Measurements from ENCODE around the gene ASB6.

The ASB6 gene

DNA sequence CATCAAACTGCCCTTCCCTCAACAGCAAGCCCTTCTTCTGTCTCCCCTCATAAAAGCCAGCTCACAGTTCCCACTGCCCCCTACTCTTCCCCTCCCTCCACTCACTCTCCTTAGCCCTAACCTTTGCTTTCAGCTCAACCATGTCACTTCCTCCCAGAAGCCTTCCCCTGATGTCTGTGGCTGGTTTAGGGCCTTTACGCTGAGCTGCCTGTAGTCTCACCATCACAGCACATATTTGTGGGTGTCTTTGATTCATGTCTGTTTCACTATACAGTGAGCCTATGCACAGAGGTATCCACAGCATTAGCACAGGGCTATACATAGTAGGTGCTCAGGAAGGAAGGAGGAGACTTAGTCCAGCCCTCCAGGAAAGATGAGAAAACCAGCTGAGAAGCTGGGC lies 55.7 kb downstream of the ASB6 start:
- no peak for DNase-seq (ENCODE audit: low read depth in 2 of 2)

- DNase-seq (ENCODE audit: low read depth in 2 of 2), result no peak
Measured at GRCh38 chr9:129585352-129585751, 56.6 kb downstream of the ASB6 start.
